Measurements from ENCODE around the gene BAIAP2L1. TPM values are rescaled to one million over a fixed set of nuclear protein-coding genes. Genes with fewer than 3 reads are reported as not detected.

BAIAP2L1 gene
- total RNA-seq, 1 donor from 2014 or later, result 21.6 TPM

- TF ChIP-seq EZH2 (IDR thresholded peaks at IDR 0.05; ENCODE audit: insufficient read depth, low read length), result no peak
- no peak for TF ChIP-seq CTCF (IDR thresholded peaks at IDR 0.05; ENCODE audit: insufficient read depth, low read depth, low read length)
- H3K9me3 ChIP-seq (ENCODE audit: insufficient read depth, low read depth, low read length), result peaks cover 5% of the 10 kb centered on the region
- no peaks in the 10 kb centered on the region for H3K36me3 ChIP-seq (ENCODE audit: insufficient read depth, low read length)
- H3K4me1 Mint-ChIP-seq (ENCODE audit: low read depth, unreplicated experiment), result no peaks in the 10 kb centered on the region
- no peaks in the 10 kb centered on the region for H3K27me3 ChIP-seq (ENCODE audit: insufficient read depth, low read length)
- peaks cover 23% of the 10 kb centered on the region for H3K27me3 Mint-ChIP-seq (ENCODE audit: low read depth, unreplicated experiment)
- no peak for FAIRE-seq
- no peak overlapping the region for H3K4me3 Mint-ChIP-seq (ENCODE audit: unreplicated experiment)
- H3K4me1 ChIP-seq (ENCODE audit: insufficient read depth, low read length), result no peaks in the 10 kb centered on the region
- no peak overlapping the region for H3K27ac Mint-ChIP-seq (ENCODE audit: unreplicated experiment)
- no peaks in the 10 kb centered on the region for H3K9me3 Mint-ChIP-seq (ENCODE audit: unreplicated experiment)
- no peak for DNase-seq (ENCODE audit: low read depth)
- no peak overlapping the region for H3K9ac ChIP-seq (ENCODE audit: low read length)
- H3K79me2 ChIP-seq (ENCODE audit: insufficient read depth, low read length), result no peaks in the 10 kb centered on the region
- H3K36me3 Mint-ChIP-seq (ENCODE audit: low read depth, unreplicated experiment), result no peaks in the 10 kb centered on the region
- H3K4me2 ChIP-seq (ENCODE audit: low read length), result no peak overlapping the region
- H4K20me1 ChIP-seq (ENCODE audit: insufficient read depth, low read length), result no peaks in the 10 kb centered on the region
- H2AFZ ChIP-seq (ENCODE audit: low read depth, low read length), result no peak overlapping the region
- no peak overlapping the region for H3K27ac ChIP-seq (ENCODE audit: low read depth, low read length)
- no peak overlapping the region for H3K4me3 ChIP-seq (ENCODE audit: insufficient read depth, low read depth, low read length)
These were observed 38.6 kb upstream of the BAIAP2L1 start for GRCh38 chr7:98439484-98439883.

DNA sequence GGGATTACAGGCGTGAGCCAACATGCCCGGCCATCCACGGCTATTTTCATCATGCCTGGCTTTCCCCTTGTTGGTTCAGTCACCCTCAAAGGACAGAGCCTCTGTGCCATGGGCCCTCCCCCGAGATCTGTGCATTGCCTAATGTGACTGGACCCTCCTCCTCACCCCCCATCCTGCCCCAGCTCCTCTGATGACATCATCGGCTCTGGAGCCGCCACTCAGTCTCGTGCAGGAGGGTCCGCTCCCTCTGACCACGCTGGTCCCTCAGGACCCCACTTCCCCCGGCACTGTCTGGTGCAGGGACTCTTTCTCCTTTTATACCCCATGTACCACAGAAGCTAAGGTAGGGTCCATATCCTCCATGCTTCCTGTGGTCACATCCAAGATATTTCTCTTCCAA lies 33.2 kb upstream of the BAIAP2L1 start:
- FAIRE-seq (no peak), DNase-seq (ENCODE audit: low read depth) (no peak)
- Histone ChIP-seq H3K27me3 (ENCODE audit: insufficient read depth, low read length) (peaks cover 2% of the 10 kb centered on the region), H3K27ac (ENCODE audit: low read depth, low read length) (no peak overlapping the region), H3K36me3 (ENCODE audit: insufficient read depth, low read length) (no peaks in the 10 kb centered on the region), H2AFZ (ENCODE audit: low read depth, low read length) (no peak overlapping the region), H3K79me2 (ENCODE audit: insufficient read depth, low read length) (no peaks in the 10 kb centered on the region), H4K20me1 (ENCODE audit: insufficient read depth, low read length) (no peaks in the 10 kb centered on the region), H3K9ac (ENCODE audit: low read length) (no peak overlapping the region), H3K4me3 (ENCODE audit: insufficient read depth, low read depth, low read length) (no peak overlapping the region), H3K9me3 (ENCODE audit: insufficient read depth, low read depth, low read length) (no peaks in the 10 kb centered on the region), H3K4me2 (ENCODE audit: low read length) (no peak overlapping the region), H3K4me1 (ENCODE audit: insufficient read depth, low read length) (no peaks in the 10 kb centered on the region)
- H3K27me3 Mint-ChIP-seq (ENCODE audit: low read depth, unreplicated experiment), result peaks cover 24% of the 10 kb centered on the region
- TF ChIP-seq CTCF (IDR thresholded peaks at IDR 0.05; ENCODE audit: insufficient read depth, low read depth, low read length), result no peak
- TF ChIP-seq EZH2 (IDR thresholded peaks at IDR 0.05; ENCODE audit: insufficient read depth, low read length), result no peak
- no peaks in the 10 kb centered on the region for H3K4me1 Mint-ChIP-seq (ENCODE audit: low read depth, unreplicated experiment)
- H3K27ac Mint-ChIP-seq (ENCODE audit: unreplicated experiment), result no peak overlapping the region
- H3K9me3 Mint-ChIP-seq (ENCODE audit: unreplicated experiment), result no peaks in the 10 kb centered on the region
- no peaks in the 10 kb centered on the region for H3K36me3 Mint-ChIP-seq (ENCODE audit: low read depth, unreplicated experiment)
- no peak overlapping the region for H3K4me3 Mint-ChIP-seq (ENCODE audit: unreplicated experiment)

GRCh38 chr7:98429799-98430198 lies 28.9 kb upstream of the BAIAP2L1 start:
- Mint-ChIP-seq H3K27ac (ENCODE audit: unreplicated experiment) (no peak overlapping the region), H3K9me3 (ENCODE audit: unreplicated experiment) (peaks cover 3% of the 10 kb centered on the region), H3K36me3 (ENCODE audit: low read depth, unreplicated experiment) (no peaks in the 10 kb centered on the region), H3K4me1 (ENCODE audit: low read depth, unreplicated experiment) (no peaks in the 10 kb centered on the region), H3K4me3 (ENCODE audit: unreplicated experiment) (no peak overlapping the region), H3K27me3 (ENCODE audit: low read depth, unreplicated experiment) (peaks cover 16% of the 10 kb centered on the region)
- Histone ChIP-seq H3K4me2 (ENCODE audit: low read length) (no peak overlapping the region), H3K27me3 (ENCODE audit: insufficient read depth, low read length) (peaks cover 2% of the 10 kb centered on the region), H3K9me3 (ENCODE audit: insufficient read depth, low read depth, low read length) (no peaks in the 10 kb centered on the region), H2AFZ (ENCODE audit: low read depth, low read length) (no peak overlapping the region), H3K4me3 (ENCODE audit: insufficient read depth, low read depth, low read length) (no peak overlapping the region), H3K9ac (ENCODE audit: low read length) (no peak overlapping the region), H3K27ac (ENCODE audit: low read depth, low read length) (no peak overlapping the region), H3K36me3 (ENCODE audit: insufficient read depth, low read length) (no peaks in the 10 kb centered on the region), H4K20me1 (ENCODE audit: insufficient read depth, low read length) (no peaks in the 10 kb centered on the region), H3K4me1 (ENCODE audit: insufficient read depth, low read length) (no peaks in the 10 kb centered on the region), H3K79me2 (ENCODE audit: insufficient read depth, low read length) (no peaks in the 10 kb centered on the region)
- FAIRE-seq, result no peak
- DNase-seq (ENCODE audit: low read depth), result no peak
- TF ChIP-seq EZH2 (IDR thresholded peaks at IDR 0.05; ENCODE audit: insufficient read depth, low read length) (no peak), CTCF (IDR thresholded peaks at IDR 0.05; ENCODE audit: insufficient read depth, low read depth, low read length) (no peak)
